Stimulated activated CD8-positive, alpha-beta memory T cell treated with anti-CD3 and anti-CD28 coated beads, Interleukin-4, amount 100 ng/mL, for 4 hours (primary cell): Measurements from ENCODE around the gene TCIRG1.

Source experiments
- DNase-seq, 2 donors: peaks; one replicate each; pipeline ENCODE4 v3.0.0-alpha.2; 2020; ENCODE audit warnings: low read depth in 2 of 2, low spot score in 1 of 2

The TCIRG1 gene

GRCh38 chr11:68051191-68052136 lies 12.6 kb downstream of the TCIRG1 start:
- no peak for DNase-seq

GRCh38 chr11:68052137-68052873 lies 13.5 kb downstream of the TCIRG1 start:
- no peak for DNase-seq

GRCh38 chr11:68053117-68053516 lies 14.3 kb downstream of the TCIRG1 start:
- no peak for DNase-seq

- DNase-seq, result no peak
Measured at GRCh38 chr11:68053981-68054812, 15.4 kb downstream of the TCIRG1 start.

- no peak for DNase-seq
Measured at GRCh38 chr11:68056317-68057285, 17.8 kb downstream of the TCIRG1 start.

GRCh38 chr11:68057807-68058206 lies 19.0 kb downstream of the TCIRG1 start:
- no peak for DNase-seq

GRCh38 chr11:68061508-68061907 lies 22.7 kb downstream of the TCIRG1 start:
- no peak for DNase-seq

- no peak for DNase-seq
Measured at GRCh38 chr11:68064926-68065325, 26.1 kb downstream of the TCIRG1 start.

GRCh38 chr11:68065841-68066240 lies 27.0 kb downstream of the TCIRG1 start:
- no peak for DNase-seq

- no peak for DNase-seq
Measured at GRCh38 chr11:68066742-68067141, 27.9 kb downstream of the TCIRG1 start.

GRCh38 chr11:68067991-68068390 lies 29.2 kb downstream of the TCIRG1 start:
- DNase-seq, result no peak

- DNase-seq, result no peak
Measured at GRCh38 chr11:68071281-68072048, 32.6 kb downstream of the TCIRG1 start.

- no peak for DNase-seq
Measured at GRCh38 chr11:68074584-68075352, 35.9 kb downstream of the TCIRG1 start.

GRCh38 chr11:68076371-68077042 lies 37.7 kb downstream of the TCIRG1 start:
- DNase-seq, result no peak

- DNase-seq, result no peak
Measured at GRCh38 chr11:68077617-68078582, 39.1 kb downstream of the TCIRG1 start.

GRCh38 chr11:68080860-68081259 lies 42.0 kb downstream of the TCIRG1 start:
- no peak for DNase-seq

GRCh38 chr11:68081691-68082090 lies 42.9 kb downstream of the TCIRG1 start:
- DNase-seq, result no peak
